Ovary (tissue), 9 donors: ENCODE data around the gene SNRK. TPM values are rescaled to one million over a fixed set of nuclear protein-coding genes. Genes with fewer than 3 reads are reported as not detected.

Experiments used
- DNase-seq, 5 donors: peaks; one replicate each; pipeline ENCODE4 v3.0.0-alpha.2; 2019 to 2020
- H3K27ac ChIP-seq, 2 donors: fragments of 200-600 bp; one replicate each; pipeline versions ENCODE4 v1.5.1 to v1.8.0; 2019 to 2022
- H3K27me3 ChIP-seq: fragments of 200-600 bp; one replicate; pipeline ENCODE4 v1.8.0; 2022
- H3K36me3 ChIP-seq: fragments of 200-600 bp; sonication (generic); one replicate; pipeline ENCODE4 v1.5.1; 2019
- H3K4me1 ChIP-seq: one replicate; pipeline ENCODE4 v1.8.1; 2013; ENCODE audit warnings: mild to moderate bottlenecking, moderate library complexity; ENCODE audit not compliant: insufficient read depth
- H3K4me3 ChIP-seq: fragments of 200-600 bp; sonication (generic); one replicate; pipeline ENCODE4 v1.5.1; 2017
- H3K9me3 ChIP-seq, 2 donors: fragments of 200-600 bp in 1 of 2; sonication (generic) in 1 of 2; one replicate each; pipeline versions ENCODE4 v1.5.1 to v1.8.1; 2013 to 2019; ENCODE audit warnings: mild to moderate bottlenecking in 1 of 2, moderate library complexity in 1 of 2
- CTCF ChIP-seq, 3 donors: fragments of 450-650 bp in 2 of 3; fragments of 200-600 bp in 1 of 3; IDR thresholded peaks; one replicate each; pipeline versions ENCODE4 v1.5.1 to v1.8.0; 2016 to 2022; ENCODE audit warnings: antibody characterized with exemption in 3 of 3, mild to moderate bottlenecking in 1 of 3
- EP300 ChIP-seq: sonication (generic); formaldehyde crosslinking; IDR thresholded peaks from one replicate; pipeline ENCODE4 v1.6.1; 2017; ENCODE audit warnings: antibody characterized with exemption
- POLR2A ChIP-seq: fragments of 450-650 bp; IDR thresholded peaks from one replicate; pipeline ENCODE4 v1.6.1; 2017; ENCODE audit warnings: antibody characterized with exemption, mild to moderate bottlenecking, moderate library complexity
- WGBS, 3 donors: extraction: QIAGEN DNeasy Blood & Tissue Kit in 1 of 3; methylation state at CpG; one replicate each; pipeline versions ENCODE4 v1.1.5 to v1.1.7; 2013 to 2017; 5-methylcytosine and 5-hydroxymethylcytosine counted together
- intact Hi-C, 4 donors: fragments of 100-400 bp; cut with DNase I; formaldehyde crosslinking; loops; one replicate each; pipeline versions ENCODE4 v1.11.0 to v1.15.1; 2022 to 2023
- polyA plus RNA-seq, 2 donors: library from polyadenylated mRNA; stranded (reverse); fragments of 200-250 nt in 1 of 2; fragments of 350-450 nt in 1 of 2; fragmentation: Illumina TruSeq in 1 of 2; extraction: RNeasy Lipid Tissue Mini Kit (QIAGEN cat#74804) in 1 of 2; gene quantifications; one replicate each; pipeline ENCODE4 v1.2.3, GENCODE V29; 2013 to 2014
- total RNA-seq, 7 donors: library from RNA; depleted of rRNA in 2 of 7; stranded (reverse); fragments of >200 nt in 2 of 7; fragmentation: NEBNext Ultra II Directional in 3 of 7; extraction: Animal tissue kit (Norgen Biotek cat#: 25700) in 3 of 7; gene quantifications; one replicate each; pipeline versions ENCODE4 v1.1.0 to v1.2.4, GENCODE V29; 2016 to 2023
- donor health status: DM: no; HTN: no; CAD: no; lungs with moderate emphysema.
- donor health status: DM: no; HTN: no; CAD: no.
- donor health status: Bipolar disorder and iron deficiency.
- donor health status: DM: yes; HTN: yes; CAD: no.
- donor health status: DM: no; HTN: no; CAD: no.
- donor health status: DM: yes; HTN: yes; CAD: no.

SNRK gene
- total and polyA plus RNA-seq, 9 donors, result 19.0 to 52.1 (median 28.9) TPM

GRCh38 chr3:43335799-43336198 lies 49.5 kb downstream of the SNRK start:
- Histone ChIP-seq H3K9me3 (peaks cover 0 to 5% of the 10 kb centered on the region in 2 donors), H3K36me3 (no peaks in the 10 kb centered on the region), H3K4me1 (no peaks in the 10 kb centered on the region), H3K4me3 (no peak overlapping the region), H3K27ac (no peak overlapping the region), H3K27me3 (no peaks in the 10 kb centered on the region)
- DNase-seq, result no peak
- no peak for TF ChIP-seq POLR2A
- TF ChIP-seq CTCF (IDR thresholded peaks at IDR 0.05), result no peak
- TF ChIP-seq EP300, result no peak
- intact Hi-C loops, result no loop called here
- 98 to 100% (median 100%) methylated on average over 1 of the region's 1 CpG for WGBS, 3 donors

GRCh38 chr3:43338295-43338694 lies 52.0 kb downstream of the SNRK start:
- WGBS, 3 donors, result 88 to 96% (median 93%) methylated on average over 2 of the region's 2 CpGs
- Histone ChIP-seq H3K27ac (no peak overlapping the region), H3K9me3 (peaks cover 0 to 5% of the 10 kb centered on the region in 2 donors), H3K27me3 (no peaks in the 10 kb centered on the region), H3K36me3 (no peaks in the 10 kb centered on the region), H3K4me1 (peaks cover 2% of the 10 kb centered on the region), H3K4me3 (no peak overlapping the region)
- TF ChIP-seq POLR2A (no peak), EP300 (no peak), CTCF (IDR thresholded peaks at IDR 0.05) (no peak)
- intact Hi-C loops, result no loop called here
- DNase-seq, result no peak

DNA sequence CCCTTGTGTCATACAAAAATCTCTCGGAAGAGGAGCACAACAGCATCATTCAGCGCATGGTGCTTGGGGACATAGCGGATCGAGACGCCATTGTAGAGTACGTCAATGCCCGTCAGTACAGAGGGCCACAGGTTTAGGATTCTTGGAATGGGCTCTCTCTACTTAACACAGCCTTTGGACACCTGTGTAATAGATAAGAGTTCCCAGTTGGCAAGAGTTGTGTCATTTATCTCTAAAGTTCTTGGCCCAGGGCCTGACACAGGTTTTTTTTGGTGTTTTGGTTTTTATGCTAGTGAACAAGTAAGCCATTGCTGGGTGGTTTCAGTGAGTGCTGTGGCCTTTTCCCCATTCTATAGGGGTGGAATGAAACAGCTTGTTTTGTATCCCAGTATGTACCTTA lies 54.1 kb downstream of the SNRK start:
- Histone ChIP-seq H3K27me3 (no peaks in the 10 kb centered on the region), H3K4me1 (peaks cover 5% of the 10 kb centered on the region), H3K9me3 (peaks cover 0 to 5% of the 10 kb centered on the region in 2 donors), H3K27ac (no peak overlapping the region), H3K36me3 (no peaks in the 10 kb centered on the region), H3K4me3 (no peak overlapping the region)
- TF ChIP-seq CTCF (IDR thresholded peaks at IDR 0.05) (no peak), POLR2A (no peak), EP300 (no peak)
- intact Hi-C loops, result no loop called here
- no peak for DNase-seq
- WGBS, 3 donors, result 96 to 99% (median 99%) methylated on average over 7 of the region's 7 CpGs

GRCh38 chr3:43341788-43342187 lies 55.4 kb downstream of the SNRK start:
- peaks cover 5% of the 10 kb centered on the region for H3K4me1 ChIP-seq
- H3K36me3 ChIP-seq, result no peaks in the 10 kb centered on the region
- no peak for DNase-seq
- TF ChIP-seq POLR2A, result no peak
- no peak for TF ChIP-seq EP300
- no peak for TF ChIP-seq CTCF (IDR thresholded peaks at IDR 0.05)
- peaks cover 0 to 5% of the 10 kb centered on the region in 2 donors for H3K9me3 ChIP-seq
- no peak overlapping the region for H3K4me3 ChIP-seq
- H3K27me3 ChIP-seq, result no peaks in the 10 kb centered on the region
- no peak overlapping the region for H3K27ac ChIP-seq
- intact Hi-C loops, result no loop called here
- 95 to 98% (median 95%) methylated on average over 2 of the region's 2 CpGs for WGBS, 3 donors
